ENCODE results near the gene UFM1.

- TF ChIP-seq CTCF (IDR thresholded peaks at IDR 0.05; ENCODE audit: insufficient read depth, low read depth, low read length) (no peak), EZH2 (IDR thresholded peaks at IDR 0.05; ENCODE audit: insufficient read depth, low read length) (no peak)
These were observed 11.6 kb upstream of the UFM1 start for GRCh38 chr13:38338089-38338488.

Data from astrocyte (in vitro differentiated cells and primary cell).